Prostate gland (tissue), 2 donors: Measurements from ENCODE around the gene KCNJ3. TPM values are rescaled to one million over a fixed set of nuclear protein-coding genes. Genes with fewer than 3 reads are reported as not detected.

Experiments used
- DNase-seq: peaks from one replicate; pipeline ENCODE4 v3.0.0-alpha.2; 2019; ENCODE audit warnings: low spot score
- H3K27ac ChIP-seq, 2 donors: fragments of 200-600 bp; sonication (generic); 2 replicates each; pipeline ENCODE4 v1.5.1; 2017 to 2019
- H3K27me3 ChIP-seq: fragments of 200-600 bp; sonication (generic); replicated peaks from 2 replicates; pipeline ENCODE4 v1.5.1; 2019; ENCODE audit not compliant: insufficient read depth
- H3K36me3 ChIP-seq, 2 donors: fragments of 200-600 bp; sonication (generic); 1 replicate in 1 of 2; 2 replicates in 1 of 2; pipeline versions ENCODE4 v1.5.1 to v1.8.1; 2017 to 2019
- H3K4me1 ChIP-seq: fragments of 200-600 bp; sonication (generic); replicated peaks from 2 replicates; pipeline ENCODE4 v1.5.1; 2019
- H3K4me3 ChIP-seq, 2 donors: fragments of 200-600 bp; sonication (generic); 2 replicates each; pipeline ENCODE4 v1.5.1; 2017 to 2019
- H3K9me3 ChIP-seq: fragments of 200-600 bp; sonication (generic); 2 replicates; pipeline ENCODE4 v1.5.1; 2017
- POLR2A ChIP-seq: fragments of 450-650 bp; IDR thresholded peaks from one replicate; pipeline ENCODE4 v1.6.1; 2016; ENCODE audit warnings: antibody characterized with exemption, mild to moderate bottlenecking
- POLR2AphosphoS5 ChIP-seq: sonication (generic); formaldehyde crosslinking; IDR thresholded peaks from one replicate; pipeline ENCODE4 v1.6.1; 2017; ENCODE audit warnings: antibody characterized with exemption
- WGBS: methylation state at CpG from one replicate; pipeline ENCODE4 v1.1.5; 2018; 5-methylcytosine and 5-hydroxymethylcytosine counted together
- intact Hi-C: fragments of 100-400 bp; cut with DNase I; formaldehyde crosslinking; loops from one replicate; pipeline ENCODE4 v1.14.2; 2022
- total RNA-seq, 2 donors: library from RNA; depleted of rRNA; stranded (reverse); fragments of >200 nt; gene quantifications; one replicate each; pipeline ENCODE4 v1.1.0, GENCODE V29; 2016
- TF ChIP-seq, protein P1 (sequence below), 4 experiments: fragments of 200-600 bp in 2 of 4; fragments of 450-650 bp in 2 of 4; sonication (generic) in 2 of 4; IDR thresholded peaks; 1 replicate in 3 of 4; 2 replicates in 1 of 4; pipeline ENCODE4 v1.5.1; 2016 to 2019; ENCODE audit warnings: antibody characterized with exemption in 4 of 4, mild to moderate bottlenecking in 2 of 4, moderate library complexity in 2 of 4

The KCNJ3 gene
- total RNA-seq, 2 donors from 2014 or later: 2.7 to 8.8 TPM

DNA sequence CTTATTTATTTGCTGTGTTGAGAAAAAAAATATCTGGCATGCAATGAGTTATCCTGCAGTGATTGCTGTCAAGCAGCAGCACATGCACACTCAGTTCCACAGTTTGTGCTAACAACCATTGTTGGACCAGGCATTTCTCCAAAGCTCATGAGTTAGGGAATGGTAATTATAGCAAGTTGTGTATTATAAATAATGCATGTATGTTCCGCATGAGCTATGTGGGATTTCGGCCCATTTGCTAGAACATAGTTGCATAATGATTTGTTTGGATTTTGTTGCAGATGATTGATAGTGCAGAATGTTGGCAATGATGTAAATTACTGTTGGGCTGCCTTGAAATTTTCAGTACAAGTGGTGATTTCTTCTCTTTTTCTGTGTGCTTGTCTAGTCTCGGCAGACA is 10.7 kb downstream of the KCNJ3 start:
- WGBS: 63% methylated on average over 3 of the region's 3 CpGs
- Histone ChIP-seq H3K4me1 (no peaks in the 10 kb centered on the region), H3K4me3 (no peak overlapping the region), H3K36me3 (no peaks in the 10 kb centered on the region), H3K9me3 (no peaks in the 10 kb centered on the region), H3K27ac (no peak overlapping the region), H3K27me3 (no peaks in the 10 kb centered on the region)
- TF ChIP-seq POLR2AphosphoS5 (no peak), POLR2A (no peak)
- DNase-seq: no peak
- intact Hi-C loops: no loop called here

GRCh38 chr2:154710078-154710477 is 11.6 kb downstream of the KCNJ3 start:
- TF ChIP-seq, protein P1, sequence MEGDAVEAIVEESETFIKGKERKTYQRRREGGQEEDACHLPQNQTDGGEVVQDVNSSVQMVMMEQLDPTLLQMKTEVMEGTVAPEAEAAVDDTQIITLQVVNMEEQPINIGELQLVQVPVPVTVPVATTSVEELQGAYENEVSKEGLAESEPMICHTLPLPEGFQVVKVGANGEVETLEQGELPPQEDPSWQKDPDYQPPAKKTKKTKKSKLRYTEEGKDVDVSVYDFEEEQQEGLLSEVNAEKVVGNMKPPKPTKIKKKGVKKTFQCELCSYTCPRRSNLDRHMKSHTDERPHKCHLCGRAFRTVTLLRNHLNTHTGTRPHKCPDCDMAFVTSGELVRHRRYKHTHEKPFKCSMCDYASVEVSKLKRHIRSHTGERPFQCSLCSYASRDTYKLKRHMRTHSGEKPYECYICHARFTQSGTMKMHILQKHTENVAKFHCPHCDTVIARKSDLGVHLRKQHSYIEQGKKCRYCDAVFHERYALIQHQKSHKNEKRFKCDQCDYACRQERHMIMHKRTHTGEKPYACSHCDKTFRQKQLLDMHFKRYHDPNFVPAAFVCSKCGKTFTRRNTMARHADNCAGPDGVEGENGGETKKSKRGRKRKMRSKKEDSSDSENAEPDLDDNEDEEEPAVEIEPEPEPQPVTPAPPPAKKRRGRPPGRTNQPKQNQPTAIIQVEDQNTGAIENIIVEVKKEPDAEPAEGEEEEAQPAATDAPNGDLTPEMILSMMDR (IDR thresholded peaks at IDR 0.05): no peak
- TF ChIP-seq POLR2AphosphoS5: no peak
- no peak for TF ChIP-seq POLR2A
- Histone ChIP-seq H3K9me3 (no peaks in the 10 kb centered on the region), H3K4me3 (no peak overlapping the region), H3K4me1 (no peaks in the 10 kb centered on the region), H3K27ac (no peak overlapping the region), H3K36me3 (no peaks in the 10 kb centered on the region), H3K27me3 (no peaks in the 10 kb centered on the region)
- intact Hi-C loops: no loop called here
- 96% methylated on average over 2 of the region's 2 CpGs for WGBS
- no peak for DNase-seq

- Histone ChIP-seq H3K9me3 (no peaks in the 10 kb centered on the region), H3K36me3 (no peaks in the 10 kb centered on the region), H3K27ac (no peak overlapping the region), H3K4me1 (no peaks in the 10 kb centered on the region), H3K4me3 (no peak overlapping the region), H3K27me3 (no peaks in the 10 kb centered on the region)
- TF ChIP-seq POLR2AphosphoS5: no peak
- no peak for TF ChIP-seq POLR2A
- TF ChIP-seq, protein P1 (IDR thresholded peaks at IDR 0.05): no peak
- no peak for DNase-seq
- 91% methylated on average over 2 of the region's 2 CpGs for WGBS
- intact Hi-C loops: no loop called here
Measured at GRCh38 chr2:154710685-154711084, 12.2 kb downstream of the KCNJ3 start.

DNA sequence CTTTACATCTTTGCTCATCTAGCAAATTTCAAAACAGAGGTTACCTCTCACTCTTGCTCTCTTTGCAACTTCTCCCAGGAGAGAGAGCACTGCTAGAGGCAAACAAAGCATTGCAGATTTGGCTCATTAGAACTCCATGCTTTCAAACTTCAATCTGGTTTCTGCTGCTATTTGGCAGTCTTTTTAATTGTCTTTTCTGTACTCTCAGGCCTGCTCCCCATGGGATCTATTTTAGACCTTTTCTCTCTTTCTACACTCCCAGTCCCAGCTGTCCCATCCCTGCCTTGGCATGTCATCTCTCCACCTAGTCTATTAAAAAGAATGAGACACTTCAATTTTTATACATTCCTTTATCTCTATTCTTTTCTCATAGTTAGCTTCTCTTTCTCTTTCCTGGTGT is 15.2 kb downstream of the KCNJ3 start:
- TF ChIP-seq POLR2A (no peak), POLR2AphosphoS5 (no peak)
- TF ChIP-seq, protein P1 (IDR thresholded peaks at IDR 0.05): no peak
- intact Hi-C loops: no loop called here
- no peaks in the 10 kb centered on the region for H3K36me3 ChIP-seq

GRCh38 chr2:154720651-154721050 is 22.2 kb downstream of the KCNJ3 start:
- no peaks in the 10 kb centered on the region for H3K36me3 ChIP-seq
- H3K27ac ChIP-seq: no peak overlapping the region
- H3K27me3 ChIP-seq: no peaks in the 10 kb centered on the region
- intact Hi-C loops: no loop called here
- DNase-seq: no peak
- no peak overlapping the region for H3K4me3 ChIP-seq
- H3K9me3 ChIP-seq: no peaks in the 10 kb centered on the region
- 46% methylated on average over 2 of the region's 2 CpGs for WGBS
- no peaks in the 10 kb centered on the region for H3K4me1 ChIP-seq
- TF ChIP-seq, protein P1 (IDR thresholded peaks at IDR 0.05): no peak
- no peak for TF ChIP-seq POLR2AphosphoS5
- no peak for TF ChIP-seq POLR2A

More for the DNA sequence above, 15.2 kb downstream of the KCNJ3 start:
- no peaks in the 10 kb centered on the region for H3K27me3 ChIP-seq
- no peaks in the 10 kb centered on the region for H3K4me1 ChIP-seq
- H3K4me3 ChIP-seq: no peak overlapping the region
- H3K9me3 ChIP-seq: no peaks in the 10 kb centered on the region
- DNase-seq: no peak
- no peak overlapping the region for H3K27ac ChIP-seq
